T-helper 1 cell treated with Interleukin-12 subunit alpha and Interleukin-12 subunit beta and Interleukin-4 antibody, amounts not matched to agents 30 μg/mL and 1 μg/mL, for 36 hours (primary cell): Measurements from ENCODE around the gene CCND3.

ENCODE experiments used
- H3K27ac Mint-ChIP-seq: one replicate; pipeline ENCODE4 v1.8.0; 2021; ENCODE audit warnings: mild to moderate bottlenecking, mixed read lengths
- H3K27me3 Mint-ChIP-seq: one replicate; pipeline ENCODE4 v1.8.0; 2021; ENCODE audit warnings: low read depth, mixed read lengths
- H3K36me3 Mint-ChIP-seq: one replicate; pipeline ENCODE4 v1.8.0; 2021; ENCODE audit warnings: low read depth, mixed read lengths
- H3K4me1 Mint-ChIP-seq: one replicate; pipeline ENCODE4 v1.8.0; 2021; ENCODE audit warnings: low read depth, mixed read lengths
- H3K4me3 Mint-ChIP-seq: one replicate; pipeline ENCODE4 v1.8.0; 2021; ENCODE audit warnings: mild to moderate bottlenecking, moderate library complexity, mixed read lengths
- H3K9me3 Mint-ChIP-seq: one replicate; pipeline ENCODE4 v1.8.0; 2021; ENCODE audit warnings: mixed read lengths

CCND3 gene

DNA sequence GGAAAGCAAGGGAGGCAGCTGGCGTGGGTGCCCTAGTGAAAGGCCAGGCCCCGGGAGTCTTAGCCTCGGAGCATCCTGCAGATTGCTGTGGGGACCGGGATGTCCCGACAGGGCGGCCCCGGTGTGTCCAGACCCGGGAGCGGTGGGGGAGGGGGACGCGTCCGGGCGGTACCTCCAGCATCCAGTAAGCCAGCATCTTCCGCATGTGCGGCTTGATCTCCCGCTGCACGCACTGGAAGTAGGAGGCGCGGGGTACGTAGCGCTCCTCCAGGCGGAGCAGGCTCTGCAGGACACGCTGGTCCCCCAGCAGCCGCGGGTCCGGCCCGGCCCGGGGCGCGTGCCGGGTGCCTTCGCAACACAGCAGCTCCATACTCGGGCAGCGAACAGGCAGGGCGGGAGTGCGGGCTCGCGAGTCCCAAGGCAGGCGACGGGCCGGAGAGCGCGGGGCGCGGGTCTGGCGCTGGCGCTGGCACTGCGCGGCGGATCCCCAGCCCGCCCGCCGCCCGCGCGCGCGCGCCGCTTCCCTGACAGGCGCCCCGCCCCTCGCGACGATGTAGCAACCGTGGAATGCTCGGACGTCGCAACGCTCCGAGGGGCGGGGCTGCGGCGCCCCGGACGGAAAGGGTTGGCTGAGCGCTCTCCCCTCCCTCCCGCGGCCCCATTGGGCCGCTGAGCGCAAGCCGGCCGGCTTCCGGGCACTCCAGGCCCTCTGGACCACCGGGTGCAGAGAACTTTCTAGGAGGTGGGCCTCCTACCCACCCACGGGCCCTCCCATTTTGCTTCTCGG, at the start of gene CCND3:
Gene CCND3 (minus strand): TSS at position 529 of the 787 bp plus-strand sequence. CDS start 159 bp downstream, at position 370.
- H3K4me1 Mint-ChIP-seq: peaks cover 46% of the 10 kb centered on the region
- no peaks in the 10 kb centered on the region for H3K27me3 Mint-ChIP-seq
- no peaks in the 10 kb centered on the region for H3K9me3 Mint-ChIP-seq
- H3K27ac Mint-ChIP-seq: peak within 1 kb of the TSS; percentile 93
- peak within 1 kb of the TSS; percentile 100 for H3K4me3 Mint-ChIP-seq
- peaks cover 44% of the 10 kb centered on the region for H3K36me3 Mint-ChIP-seq

DNA sequence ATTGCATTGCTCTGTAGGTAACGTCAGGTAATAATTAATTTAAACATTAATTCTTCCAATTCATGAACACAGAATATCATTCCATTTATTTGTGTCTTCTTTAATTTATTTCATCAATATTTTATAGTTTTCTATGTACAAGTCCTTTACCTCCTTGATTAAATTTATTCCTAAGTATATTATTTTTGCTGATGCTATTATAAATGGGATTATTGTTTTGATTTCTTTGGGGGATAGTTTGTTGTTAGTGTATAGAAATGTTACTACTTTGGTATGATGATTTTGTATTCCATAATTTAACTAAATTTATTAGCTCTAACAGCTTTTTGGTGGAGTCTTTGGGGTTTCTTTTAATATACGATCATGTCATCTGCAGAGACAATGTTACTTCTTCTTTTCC, 44.7 kb upstream of the CCND3 start:
- H3K27me3 Mint-ChIP-seq: no peaks in the 10 kb centered on the region
- no peak overlapping the region for H3K4me3 Mint-ChIP-seq
- no peaks in the 10 kb centered on the region for H3K9me3 Mint-ChIP-seq
- peaks cover 13% of the 10 kb centered on the region for H3K36me3 Mint-ChIP-seq
- no peak overlapping the region for H3K27ac Mint-ChIP-seq
- H3K4me1 Mint-ChIP-seq: peaks cover 8% of the 10 kb centered on the region

- no peaks in the 10 kb centered on the region for H3K27me3 Mint-ChIP-seq
- H3K4me1 Mint-ChIP-seq: peaks cover 15% of the 10 kb centered on the region
- no peak overlapping the region for H3K4me3 Mint-ChIP-seq
- H3K9me3 Mint-ChIP-seq: peaks cover 5% of the 10 kb centered on the region
- H3K36me3 Mint-ChIP-seq: peaks cover 15% of the 10 kb centered on the region
- H3K27ac Mint-ChIP-seq: no peak overlapping the region
Measured at GRCh38 chr6:41984623-41985022, 43.0 kb upstream of the CCND3 start.

DNA sequence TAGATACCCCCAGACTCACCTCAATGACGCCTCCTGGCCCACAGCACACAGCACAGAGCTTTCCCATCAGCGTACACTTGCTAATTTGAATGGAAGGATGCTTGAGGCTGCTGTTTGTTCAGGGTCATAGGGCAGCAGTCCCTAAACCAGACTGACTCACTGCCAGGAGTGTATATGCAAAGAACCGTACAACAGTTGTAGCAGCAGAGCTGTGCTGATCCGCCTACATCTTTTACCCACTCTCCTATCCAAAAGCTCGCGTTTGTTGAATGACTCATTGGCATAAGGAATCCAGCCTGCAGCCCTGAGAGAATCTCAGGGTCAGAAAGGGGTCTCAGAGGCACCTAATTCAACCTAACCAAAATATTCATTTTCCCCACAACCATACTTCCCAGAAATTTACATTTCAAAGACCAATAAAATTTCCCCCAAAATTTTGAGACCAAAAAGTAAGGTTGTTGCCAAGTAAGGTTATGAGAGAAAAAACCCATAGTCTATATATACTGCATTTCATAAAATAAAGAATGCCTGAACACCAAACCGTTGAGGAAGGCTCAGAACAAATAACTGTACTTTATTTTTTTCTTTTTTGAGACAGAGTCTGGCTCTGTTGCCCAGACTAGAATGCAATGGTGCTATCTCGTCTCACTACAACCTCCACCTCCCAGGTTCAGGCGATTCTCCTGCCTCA, 35.3 kb upstream of the CCND3 start:
- no peak overlapping the region for H3K4me3 Mint-ChIP-seq
- H3K27ac Mint-ChIP-seq: peak overlapping the region; percentile 49
- no peaks in the 10 kb centered on the region for H3K27me3 Mint-ChIP-seq
- peaks cover 33% of the 10 kb centered on the region for H3K4me1 Mint-ChIP-seq
- H3K36me3 Mint-ChIP-seq: peaks cover 6% of the 10 kb centered on the region
- H3K9me3 Mint-ChIP-seq: peaks cover 5% of the 10 kb centered on the region

GRCh38 chr6:41975276-41975675, 33.7 kb upstream of the CCND3 start:
- no peaks in the 10 kb centered on the region for H3K9me3 Mint-ChIP-seq
- H3K4me1 Mint-ChIP-seq: peaks cover 37% of the 10 kb centered on the region
- no peak overlapping the region for H3K4me3 Mint-ChIP-seq
- H3K27ac Mint-ChIP-seq: no peak overlapping the region
- no peaks in the 10 kb centered on the region for H3K27me3 Mint-ChIP-seq
- peaks cover 5% of the 10 kb centered on the region for H3K36me3 Mint-ChIP-seq

DNA sequence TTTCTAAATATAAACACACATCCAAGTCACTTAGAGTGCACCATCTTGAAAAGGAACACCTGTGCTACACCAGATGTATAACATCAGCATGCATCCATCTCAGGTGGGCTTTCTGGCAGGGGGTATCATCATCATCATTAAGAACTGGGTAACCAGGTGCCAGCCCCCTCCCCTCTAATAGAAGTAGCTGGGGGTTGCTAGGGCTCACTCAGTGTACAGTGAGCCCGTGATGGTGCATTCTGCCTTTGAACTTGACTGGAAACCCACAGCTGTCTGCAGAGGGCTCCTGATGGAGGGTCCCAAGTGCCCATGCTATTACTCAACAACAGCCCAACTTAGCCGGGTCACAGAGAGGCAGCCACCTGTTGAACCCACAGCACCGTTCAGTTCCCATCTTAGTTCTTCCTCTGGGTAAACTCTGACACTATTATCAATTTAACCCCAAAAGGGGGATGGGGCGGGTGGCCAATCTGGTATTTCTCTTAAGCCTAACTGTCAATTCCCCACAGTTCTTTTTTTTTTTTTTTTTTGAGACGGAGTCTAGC, 32.7 kb upstream of the CCND3 start:
- Mint-ChIP-seq H3K27ac (no peak overlapping the region), H3K9me3 (no peaks in the 10 kb centered on the region), H3K27me3 (no peaks in the 10 kb centered on the region), H3K36me3 (peaks cover 5% of the 10 kb centered on the region), H3K4me1 (peaks cover 30% of the 10 kb centered on the region), H3K4me3 (no peak overlapping the region)

DNA sequence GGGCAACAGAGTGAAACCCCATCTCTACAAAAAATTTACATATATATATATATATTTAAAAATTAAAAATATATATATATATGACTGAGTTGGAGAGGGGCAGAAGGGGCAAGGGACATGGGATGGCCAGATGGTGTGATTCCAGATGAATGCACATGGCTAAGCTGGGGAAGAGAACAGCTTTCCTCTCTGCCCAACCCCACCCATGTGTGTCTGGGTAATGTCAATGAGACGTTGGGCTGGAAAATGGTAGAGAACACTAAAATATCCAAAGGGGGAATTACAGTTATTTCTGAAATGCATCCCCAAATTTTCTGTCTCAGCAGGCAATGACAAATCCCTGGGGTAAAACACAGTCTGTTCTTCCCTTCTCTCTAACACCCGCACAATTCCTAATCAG, 31.2 kb upstream of the CCND3 start:
- no peaks in the 10 kb centered on the region for H3K9me3 Mint-ChIP-seq
- H3K4me1 Mint-ChIP-seq: peaks cover 25% of the 10 kb centered on the region
- no peak overlapping the region for H3K27ac Mint-ChIP-seq
- no peaks in the 10 kb centered on the region for H3K27me3 Mint-ChIP-seq
- peaks cover 5% of the 10 kb centered on the region for H3K36me3 Mint-ChIP-seq
- no peak overlapping the region for H3K4me3 Mint-ChIP-seq

GRCh38 chr6:41970436-41970846, 28.8 kb upstream of the CCND3 start:
- Mint-ChIP-seq H3K9me3 (no peaks in the 10 kb centered on the region), H3K4me1 (peaks cover 19% of the 10 kb centered on the region), H3K4me3 (peak overlapping the region; percentile 33), H3K36me3 (peaks cover 4% of the 10 kb centered on the region), H3K27me3 (no peaks in the 10 kb centered on the region), H3K27ac (peak overlapping the region; percentile 85)

GRCh38 chr6:41967312-41968287, 26.0 kb upstream of the CCND3 start:
- H3K27me3 Mint-ChIP-seq: no peaks in the 10 kb centered on the region
- H3K36me3 Mint-ChIP-seq: peaks cover 11% of the 10 kb centered on the region

GRCh38 chr6:41966961-41967311, 25.3 kb upstream of the CCND3 start:
- H3K36me3 Mint-ChIP-seq: peaks cover 11% of the 10 kb centered on the region
- H3K4me3 Mint-ChIP-seq: no peak overlapping the region
- H3K4me1 Mint-ChIP-seq: peaks cover 35% of the 10 kb centered on the region
- no peaks in the 10 kb centered on the region for H3K27me3 Mint-ChIP-seq
- H3K9me3 Mint-ChIP-seq: no peaks in the 10 kb centered on the region
- no peak overlapping the region for H3K27ac Mint-ChIP-seq

More at GRCh38 chr6:41967312-41968287, 26.0 kb upstream of the CCND3 start:
- Mint-ChIP-seq H3K4me3 (no peak overlapping the region), H3K27ac (no peak overlapping the region), H3K9me3 (no peaks in the 10 kb centered on the region), H3K4me1 (peaks cover 33% of the 10 kb centered on the region)

- no peak overlapping the region for H3K27ac Mint-ChIP-seq
- H3K4me1 Mint-ChIP-seq: peaks cover 40% of the 10 kb centered on the region
- no peaks in the 10 kb centered on the region for H3K9me3 Mint-ChIP-seq
- H3K27me3 Mint-ChIP-seq: no peaks in the 10 kb centered on the region
- peaks cover 16% of the 10 kb centered on the region for H3K36me3 Mint-ChIP-seq
- H3K4me3 Mint-ChIP-seq: no peak overlapping the region
Measured at GRCh38 chr6:41966214-41966920, 24.8 kb upstream of the CCND3 start.

- no peaks in the 10 kb centered on the region for H3K9me3 Mint-ChIP-seq
- H3K27me3 Mint-ChIP-seq: no peaks in the 10 kb centered on the region
- peaks cover 15% of the 10 kb centered on the region for H3K36me3 Mint-ChIP-seq
- H3K4me1 Mint-ChIP-seq: peaks cover 34% of the 10 kb centered on the region
- H3K27ac Mint-ChIP-seq: no peak overlapping the region
- no peak overlapping the region for H3K4me3 Mint-ChIP-seq
Measured at GRCh38 chr6:41965429-41966213, 24.0 kb upstream of the CCND3 start.

- H3K36me3 Mint-ChIP-seq: peaks cover 12% of the 10 kb centered on the region
- H3K27ac Mint-ChIP-seq: peak overlapping the region; percentile 16
- H3K9me3 Mint-ChIP-seq: no peaks in the 10 kb centered on the region
- H3K4me3 Mint-ChIP-seq: no peak overlapping the region
- no peaks in the 10 kb centered on the region for H3K27me3 Mint-ChIP-seq
- H3K4me1 Mint-ChIP-seq: peaks cover 30% of the 10 kb centered on the region
Measured at GRCh38 chr6:41964201-41964887, 22.7 kb upstream of the CCND3 start.
